ENCODE results near the gene RIPK1. TPM values are rescaled to one million over a fixed set of nuclear protein-coding genes. Genes with fewer than 3 reads are reported as not detected.
"Not testable (repeated sequence)": the region's sequence is repeated elsewhere in the genome, so short reads cannot be mapped to it uniquely, and the experiment has no call there.

RIPK1 gene
- total and polyA plus RNA-seq, 2 of the 8 experiments (the other 6 are each of a cell fraction or from before 2014, with no cell fraction given) = 5.9 to 22.9 TPM

DNA sequence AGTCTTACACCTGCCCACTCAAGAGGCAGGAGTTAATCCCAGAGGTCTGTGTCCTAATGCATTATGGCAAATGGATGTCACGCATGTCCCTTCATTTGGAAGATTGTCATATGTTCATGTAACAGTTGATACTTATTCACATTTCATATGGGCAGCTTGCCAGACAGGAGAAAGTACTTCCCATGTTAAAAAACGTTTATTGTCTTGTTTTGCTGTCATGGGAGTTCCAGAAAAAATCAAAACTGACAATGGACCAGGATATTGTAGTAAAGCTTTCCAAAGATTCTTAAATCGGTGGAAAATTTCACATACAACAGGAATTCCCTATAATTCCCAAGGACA is 13.2 kb upstream of the RIPK1 start:
- H3K4me2 ChIP-seq (ENCODE audit: insufficient read depth in 1 of 2, low read depth in 2 of 2, low read length in 2 of 2) = peak overlapping the region; percentile 67 to 81; a peak in 3 of 4 replicates
- not testable (repeated sequence) for H3K4ac ChIP-seq (replicated peaks; ENCODE audit: insufficient read length, low read depth, low read length); H3K4me1 ChIP-seq (replicated peaks in 1 of 4; ENCODE audit: control insufficient read depth in 3 of 4, insufficient read depth in 4 of 4, low read length in 3 of 4); H2BK120ac ChIP-seq (replicated peaks; ENCODE audit: low read depth, low read length); H3K9me3 ChIP-seq (ENCODE audit: insufficient read depth in 2 of 2, low read depth in 1 of 2, low read length in 1 of 2); H2BK20ac ChIP-seq (ENCODE audit: low read length); H3K79me2 ChIP-seq (ENCODE audit: control insufficient read depth in 1 of 2, insufficient read depth in 2 of 2, low read length in 2 of 2); H3K9ac ChIP-seq (replicated peaks in 1 of 4; ENCODE audit: extremely low read depth in 1 of 4, low read depth in 3 of 4, low read length in 3 of 4); H4K91ac ChIP-seq (replicated peaks; ENCODE audit: insufficient read length, low read length); H3K18ac ChIP-seq (ENCODE audit: extremely low read depth, low read length); H3K4me3 ChIP-seq (ENCODE audit: extremely low read depth in 1 of 4, insufficient read depth in 2 of 4, low read depth in 3 of 4, low read length in 4 of 4); H3K27ac ChIP-seq (ENCODE audit: low read depth, low read length); H3K36me3 ChIP-seq (ENCODE audit: control insufficient read depth in 2 of 4, insufficient read depth in 4 of 4, low read length in 3 of 4); H3K56ac ChIP-seq (replicated peaks; ENCODE audit: insufficient read length, low read depth, low read length); H2AK5ac ChIP-seq (ENCODE audit: low read depth, low read length); H3K14ac ChIP-seq (ENCODE audit: insufficient read length); H4K8ac ChIP-seq (ENCODE audit: extremely low read depth, insufficient read depth, low read length); FAIRE-seq; H3K27me3 ChIP-seq (replicated peaks in 1 of 4; ENCODE audit: control insufficient read depth in 3 of 4, extremely low read depth in 1 of 4, insufficient read depth in 3 of 4, low read length in 3 of 4); H2BK12ac ChIP-seq (ENCODE audit: low read depth, low read length); H4K5ac ChIP-seq (ENCODE audit: insufficient read length, low read depth, low read length); H2AFZ ChIP-seq (ENCODE audit: low read length); H3K79me1 ChIP-seq (ENCODE audit: low read depth, low read length); H4K20me1 ChIP-seq (replicated peaks in 1 of 2; ENCODE audit: control insufficient read depth in 1 of 2, insufficient read depth in 2 of 2, low read length in 2 of 2); H2BK15ac ChIP-seq (ENCODE audit: low read length); H2BK5ac ChIP-seq (ENCODE audit: low read depth, low read length); DNase-seq (ENCODE audit: low read depth in 1 of 2, low spot score in 2 of 2); H3K23ac ChIP-seq (ENCODE audit: insufficient read length)
- CTCF ChIA-PET (ENCODE audit: partially characterized antibody) = interaction anchor here (1.7 to 3.3 kb wide), 2 partner anchors 11 to 55 kb away, joined by 4 to 28 read pairs; partner anchors contain the start of gene NQO2
- POLR2A ChIA-PET (ENCODE audit: partially characterized antibody) = interaction anchor here (1.8 to 3.7 kb wide), 2 partner anchors 56 to 66 kb away, joined by 5 to 22 read pairs; partner anchors contain the start of gene NQO2
- H3K23me2 ChIP-seq (ENCODE audit: low read depth, low read length) = peaks cover 10% of the 10 kb centered on the region
- WGBS, 2 experiments (ENCODE audit: extremely low coverage in 1 of 2, insufficient coverage in 1 of 2, insufficient read length in 1 of 2, insufficient replicate concordance in 2 of 2, low coverage in 1 of 2, low lambda C conversion rate in 2 of 2, missing lambda C conversion rate in 1 of 2) = 65% methylated on average over 3 of the region's 3 CpGs; no CpG with 5 or more reads in 1 of the 2 experiments
